HepG2 (cell line): Measurements from ENCODE around the gene CDK5RAP2. TPM values are rescaled to one million over a fixed set of nuclear protein-coding genes. Genes with fewer than 3 reads are reported as not detected.

ENCODE experiments used
- CHD2 ChIP-seq: IDR thresholded peaks from 2 replicates; pipeline ENCODE4 v1.6.1; 2011; ENCODE audit warnings: low read depth, low read length, improper control_type of control experiment
- NR0B2 ChIP-seq: sonication (generic); formaldehyde crosslinking; IDR thresholded peaks from 2 replicates; pipeline ENCODE4 v1.4.0; 2020; ENCODE audit warnings: mild to moderate bottlenecking, missing genetic modification reagents
- RERE ChIP-seq: IDR thresholded peaks from 2 replicates; pipeline ENCODE4 v1.6.1; 2016; ENCODE audit warnings: low read depth, missing genetic modification reagents, missing compliant biosample characterization
- ZBED4 ChIP-seq: sonication (generic); formaldehyde crosslinking; IDR thresholded peaks from 2 replicates; pipeline ENCODE4 v1.4.0; 2020; ENCODE audit warnings: missing genetic modification reagents, borderline replicate concordance
- ZNF142 ChIP-seq: sonication (generic); formaldehyde crosslinking; IDR thresholded peaks from 2 replicates; pipeline ENCODE4 v1.4.0; 2020; ENCODE audit warnings: missing genetic modification reagents
- ZNF296 ChIP-seq: sonication (generic); formaldehyde crosslinking; conservative IDR thresholded peaks from 2 replicates; pipeline ENCODE4 v1.5.0; 2020; ENCODE audit warnings: mild to moderate bottlenecking, missing genetic modification reagents
- ZNF337 ChIP-seq: sonication (generic); formaldehyde crosslinking; IDR thresholded peaks from 2 replicates; pipeline ENCODE4 v1.5.1; 2020; ENCODE audit warnings: missing genetic modification reagents, low read depth, mild to moderate bottlenecking, borderline replicate concordance
- polyA plus RNA-seq, 8 experiments: library from polyadenylated mRNA; depleted of rRNA in 3 of 8; stranded (reverse) in 7 of 8; unstranded in 1 of 8; fragments of >200 nt; fragmentation: Illumina TruSeq in 4 of 8; extraction: Trizol in 4 of 8; gene quantifications; 2 replicates each; pipeline versions ENCODE4 v1.2.1 to v1.2.3, GENCODE V29; 2011 to 2016; ENCODE audit warnings: low read depth in 4 of 8, missing spikeins in 1 of 8, mixed read lengths in 1 of 8; ENCODE audit not compliant: insufficient read depth in 1 of 8
- total RNA-seq, 5 experiments: library from RNA; depleted of rRNA; stranded (reverse); fragments of >200 nt; fragmentation: Illumina TruSeq; extraction: Trizol; gene quantifications; 2 replicates each; pipeline ENCODE4 v1.2.3, GENCODE V29; 2016; ENCODE audit warnings: low read depth in 1 of 5

Gene CDK5RAP2
- total and polyA plus RNA-seq, 2 of the 13 experiments (the other 11 are each of a cell fraction or from before 2014, with no cell fraction given) = 31.8 to 42.2 TPM

GRCh38 chr9:120580051-120580896 lies at the start of gene CDK5RAP2 (continued):
- no peak for TF ChIP-seq ZNF142 (CRISPR knock-in tag)
- no peak for TF ChIP-seq ZNF296
- TF ChIP-seq ZBED4 = no peak
- peak; percentile 23; the same call in 1 of the 2 replicates for TF ChIP-seq CHD2
- TF ChIP-seq ZNF337 (CRISPR knock-in tag) = no peak
- TF ChIP-seq RERE (CRISPR knock-in tag) = no peak
- no peak for TF ChIP-seq NR0B2 (CRISPR knock-in tag)
